GM20431 (cell line): ENCODE results near the gene RNF144A.

Source experiments
- in situ Hi-C: fragments of 300-500 bp; cut with MseI, MboI; formaldehyde crosslinking; loops from one replicate; pipeline ENCODE4 v1.15.0; 2020; ENCODE audit warnings: low sequenced_read_pairs; ENCODE audit not compliant: unreplicated experiment

The RNF144A gene

DNA sequence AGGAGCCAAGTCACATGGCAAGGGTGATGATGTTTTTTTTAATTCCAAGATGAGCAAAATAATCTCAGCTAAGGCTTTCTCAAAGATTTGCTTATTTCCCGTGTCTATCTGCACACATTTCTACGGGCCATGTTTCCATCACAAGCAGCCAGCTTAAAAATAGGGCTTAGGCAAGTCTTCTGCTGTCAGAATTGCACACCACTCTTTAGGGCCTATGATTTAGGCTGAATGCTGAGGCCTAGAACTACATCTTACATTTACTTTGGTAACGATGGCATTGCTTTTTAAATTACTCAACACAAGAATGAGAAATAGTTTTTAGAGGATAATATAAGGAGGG is 144.2 kb downstream of the RNF144A start:
- in situ Hi-C loops: no loop called here

- in situ Hi-C loops: no loop called here
These were observed 144.7 kb downstream of the RNF144A start for GRCh38 chr2:7061921-7062320.

- in situ Hi-C loops: no loop called here
These were observed 146.6 kb downstream of the RNF144A start for GRCh38 chr2:7063789-7064188.

- in situ Hi-C loops: no loop called here
These were observed 151.2 kb downstream of the RNF144A start for GRCh38 chr2:7068457-7068856.

DNA sequence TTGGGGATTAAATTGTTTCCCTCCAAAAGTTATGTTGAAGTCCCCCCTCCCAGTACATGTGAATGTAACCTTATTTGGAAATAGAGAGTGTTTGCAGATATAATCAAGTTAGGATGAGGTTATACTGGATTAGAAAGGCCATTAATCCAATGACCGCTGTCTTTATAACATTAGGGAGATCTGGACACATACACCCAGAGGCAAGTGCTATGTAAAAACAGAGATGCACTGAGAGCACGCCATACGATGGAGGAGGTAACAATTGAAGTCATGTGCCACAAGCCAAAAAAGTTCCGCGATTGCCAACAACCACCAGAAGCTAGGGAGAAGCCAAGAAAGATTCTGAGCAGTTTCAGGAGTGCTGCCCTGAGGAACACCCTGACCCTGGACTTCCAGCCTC is 153.3 kb downstream of the RNF144A start:
- in situ Hi-C loops: no loop called here

GRCh38 chr2:7071154-7071553 is 153.9 kb downstream of the RNF144A start:
- in situ Hi-C loops: no loop called here

DNA sequence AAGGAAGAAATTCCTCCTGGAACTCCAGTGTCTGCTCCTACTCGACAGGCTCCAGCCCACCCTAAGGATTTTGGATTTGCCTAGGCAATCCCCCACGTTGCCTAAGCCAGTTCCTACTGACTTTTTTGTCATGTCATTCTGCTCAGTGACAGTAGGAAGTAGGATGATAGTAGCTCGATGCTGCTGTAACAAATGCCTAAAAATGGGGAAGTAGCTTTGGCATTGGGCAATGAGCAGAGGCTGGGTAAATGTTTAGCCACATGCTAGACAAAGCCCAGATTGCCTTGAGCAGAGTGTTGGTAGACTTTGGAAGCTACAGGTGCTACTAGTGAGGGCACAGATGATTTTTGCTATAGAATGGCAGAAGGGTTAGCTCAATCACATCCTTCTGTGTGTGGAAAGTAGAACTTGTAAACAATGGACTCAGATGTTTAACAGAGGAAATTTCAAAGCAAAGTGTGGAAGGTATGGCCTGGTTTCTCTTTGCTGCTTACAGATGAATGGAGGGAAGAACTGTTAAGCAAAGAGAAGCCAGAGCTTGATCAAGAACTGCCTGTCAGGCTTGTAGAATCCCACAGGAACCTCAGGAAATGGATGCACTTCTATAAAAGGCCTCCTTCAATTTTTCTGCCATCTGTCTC is 154.8 kb downstream of the RNF144A start:
- in situ Hi-C loops: no loop called here

GRCh38 chr2:7073901-7074300 is 156.7 kb downstream of the RNF144A start:
- in situ Hi-C loops: no loop called here

DNA sequence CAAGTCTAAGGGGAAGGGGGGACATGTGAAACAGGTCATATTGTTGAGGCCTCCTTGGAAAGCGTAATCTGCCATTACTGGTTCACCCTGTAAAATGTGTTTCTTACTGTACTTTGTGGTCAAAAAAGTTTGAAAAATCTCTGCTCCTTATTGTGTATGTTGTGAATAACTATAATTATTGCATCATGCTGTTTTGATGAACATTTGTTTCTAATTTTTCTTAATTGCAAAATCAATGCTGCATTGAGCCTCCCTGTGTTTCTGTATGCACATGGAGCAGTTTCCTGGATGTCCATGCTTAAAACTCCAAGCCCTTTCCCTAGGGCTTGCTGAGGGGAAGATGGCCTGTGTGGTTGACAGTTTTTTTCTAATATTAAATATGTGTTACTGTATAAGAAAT is 158.6 kb downstream of the RNF144A start:
- in situ Hi-C loops: no loop called here

DNA sequence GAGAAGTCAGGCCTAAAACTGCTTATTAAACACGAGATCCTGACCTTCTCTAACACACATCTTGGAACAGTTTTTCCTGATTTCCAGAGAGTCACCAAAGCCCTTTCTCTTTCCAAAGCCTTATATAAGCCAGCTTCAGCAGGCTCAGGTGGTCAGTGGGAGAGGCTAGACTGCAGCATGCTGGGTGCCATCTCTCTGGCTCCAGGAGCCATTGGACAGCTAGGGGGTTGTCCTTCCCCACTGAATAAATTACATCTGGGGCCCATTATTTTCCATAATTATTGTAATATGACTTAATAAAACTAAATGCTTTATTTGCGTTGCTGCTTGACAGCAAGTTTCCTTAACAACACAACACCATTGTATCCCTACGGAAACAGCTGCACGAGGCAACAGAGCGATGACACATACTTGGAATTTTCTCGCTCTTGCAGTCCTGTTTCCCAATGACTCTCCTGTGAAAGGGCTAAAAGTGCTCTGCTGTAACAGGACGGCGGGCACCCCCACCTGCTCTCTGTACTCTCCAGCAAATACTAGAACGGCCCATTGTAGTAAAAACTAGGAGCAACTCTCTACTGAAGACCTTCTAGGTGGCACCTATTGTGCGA is 160.6 kb downstream of the RNF144A start:
- in situ Hi-C loops: no loop called here

DNA sequence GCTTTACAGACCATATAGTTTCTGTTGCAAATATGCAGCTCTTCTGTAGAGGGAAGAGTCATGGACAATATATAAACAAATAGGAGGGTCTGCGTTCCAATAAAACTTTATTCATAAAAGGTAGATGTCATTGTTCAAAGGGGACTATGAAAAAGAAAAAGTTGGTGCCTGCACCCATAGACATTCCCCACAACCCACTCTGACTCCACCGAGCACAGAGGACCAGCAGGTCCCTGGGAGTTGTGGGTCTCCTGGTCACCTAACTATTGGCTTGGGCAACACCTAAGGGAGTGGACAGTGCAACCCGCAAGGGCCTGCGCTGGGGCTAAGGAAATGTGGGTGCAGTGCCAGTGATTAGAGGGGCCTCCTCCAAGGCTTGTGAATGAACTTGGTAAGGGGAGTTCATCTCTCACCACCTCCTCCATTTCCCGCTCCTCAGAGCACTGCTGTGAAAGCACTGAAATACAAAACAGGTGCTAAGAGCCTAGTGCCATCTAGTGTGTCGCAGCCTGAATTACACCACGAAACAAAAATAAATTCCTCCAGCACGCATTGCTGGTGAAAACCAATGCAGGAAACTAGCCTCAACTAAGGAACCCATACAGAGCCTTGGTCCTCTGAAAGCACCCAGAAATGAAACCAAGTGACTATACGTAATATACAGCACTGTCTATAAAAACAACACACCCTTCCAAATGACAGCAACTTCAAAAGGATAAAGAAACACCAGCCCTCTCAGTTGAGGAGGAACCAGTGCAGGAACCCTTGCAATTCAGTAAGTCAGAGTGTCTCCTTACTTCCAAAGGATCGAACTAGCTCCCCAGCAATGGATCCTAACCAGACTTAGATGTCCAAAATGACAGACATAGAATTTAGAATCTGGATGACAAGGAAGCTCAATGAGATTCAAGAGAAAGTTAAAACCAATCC is 166.6 kb downstream of the RNF144A start:
- in situ Hi-C loops: no loop called here

- in situ Hi-C loops: no loop called here
These were observed 167.4 kb downstream of the RNF144A start for GRCh38 chr2:7084601-7085000.

GRCh38 chr2:7089284-7089683 is 172.1 kb downstream of the RNF144A start:
- in situ Hi-C loops: no loop called here

- in situ Hi-C loops: no loop called here
These were observed 172.8 kb downstream of the RNF144A start for GRCh38 chr2:7089898-7090510.

- in situ Hi-C loops: no loop called here
These were observed 176.2 kb downstream of the RNF144A start for GRCh38 chr2:7093376-7093775.
